Lower lobe of right lung (tissue), 2 donors: ENCODE measurements around the gene FOCAD. TPM values are rescaled to one million over a fixed set of nuclear protein-coding genes. Genes with fewer than 3 reads are reported as not detected.

Source experiments
- ATAC-seq, 2 donors: fragments of 200-7000 bp; cut with Tn5 transposase; one replicate each; pipeline ENCODE4 v1.9.1; 2020 to 2022; ENCODE audit warnings: mild to moderate bottlenecking in 2 of 2, moderate library complexity in 2 of 2
- DNase-seq: peaks from one replicate; pipeline ENCODE4 v3.0.0-alpha.2; 2020
- H3K27ac ChIP-seq: fragments of 200-600 bp; one replicate; pipeline ENCODE4 v1.8.0; 2022
- H3K27me3 ChIP-seq: fragments of 200-600 bp; one replicate; pipeline ENCODE4 v1.8.0; 2022; ENCODE audit warnings: low read depth
- H3K36me3 ChIP-seq: fragments of 200-600 bp; one replicate; pipeline ENCODE4 v1.8.0; 2022; ENCODE audit warnings: mild to moderate bottlenecking
- H3K4me1 ChIP-seq: fragments of 200-600 bp; one replicate; pipeline ENCODE4 v1.8.0; 2022
- H3K4me3 ChIP-seq: fragments of 200-600 bp; one replicate; pipeline ENCODE4 v1.8.0; 2022; ENCODE audit warnings: mild to moderate bottlenecking
- H3K9me3 ChIP-seq: fragments of 200-600 bp; one replicate; pipeline ENCODE4 v1.8.0; 2022
- intact Hi-C: fragments of 100-400 bp; cut with DNase I; formaldehyde crosslinking; loops from one replicate; pipeline ENCODE4 v1.11.0; 2022
- total RNA-seq: library from RNA; stranded (reverse); fragmentation: NEBNext Ultra II Directional; extraction: Animal tissue kit (Norgen Biotek cat#: 25700); gene quantifications from one replicate; pipeline ENCODE4 v1.2.1, GENCODE V29; 2021
- TF ChIP-seq, protein P1 (sequence below): fragments of 200-600 bp; IDR thresholded peaks from one replicate; pipeline ENCODE4 v1.8.0; 2022; ENCODE audit warnings: antibody characterized with exemption, mild to moderate bottlenecking
- donor health status: DM: no; HTN: yes; CAD: no; lungs with severe emphysema.

FOCAD gene
- total RNA-seq, 1 donor from 2014 or later: 29.5 TPM

DNA sequence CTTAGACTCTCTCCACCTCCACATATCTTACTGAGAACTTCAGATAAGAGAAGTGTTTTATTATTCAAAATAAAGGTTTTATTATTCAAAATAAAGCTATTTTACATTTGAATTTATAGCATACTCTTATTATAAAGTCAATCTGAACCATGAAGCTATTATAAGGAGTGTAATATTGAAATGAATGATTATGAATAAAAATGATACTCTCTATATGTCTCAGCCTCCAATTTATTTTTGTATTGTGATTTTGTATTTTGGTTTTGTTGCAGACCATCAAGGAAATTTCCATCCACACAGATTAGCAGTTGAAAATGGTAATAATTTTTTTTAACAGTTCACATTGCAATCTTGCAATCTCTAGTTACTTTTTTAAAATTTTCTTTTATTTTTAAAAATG lies 10.2 kb downstream of the FOCAD start:
- intact Hi-C loops: no loop called here
- H3K36me3 ChIP-seq: no peaks in the 10 kb centered on the region
- ATAC-seq: no peak
- H3K27me3 ChIP-seq: no peaks in the 10 kb centered on the region
- H3K4me3 ChIP-seq: no peak overlapping the region
- DNase-seq: no peak
- no peak overlapping the region for H3K27ac ChIP-seq
- TF ChIP-seq, protein P1, sequence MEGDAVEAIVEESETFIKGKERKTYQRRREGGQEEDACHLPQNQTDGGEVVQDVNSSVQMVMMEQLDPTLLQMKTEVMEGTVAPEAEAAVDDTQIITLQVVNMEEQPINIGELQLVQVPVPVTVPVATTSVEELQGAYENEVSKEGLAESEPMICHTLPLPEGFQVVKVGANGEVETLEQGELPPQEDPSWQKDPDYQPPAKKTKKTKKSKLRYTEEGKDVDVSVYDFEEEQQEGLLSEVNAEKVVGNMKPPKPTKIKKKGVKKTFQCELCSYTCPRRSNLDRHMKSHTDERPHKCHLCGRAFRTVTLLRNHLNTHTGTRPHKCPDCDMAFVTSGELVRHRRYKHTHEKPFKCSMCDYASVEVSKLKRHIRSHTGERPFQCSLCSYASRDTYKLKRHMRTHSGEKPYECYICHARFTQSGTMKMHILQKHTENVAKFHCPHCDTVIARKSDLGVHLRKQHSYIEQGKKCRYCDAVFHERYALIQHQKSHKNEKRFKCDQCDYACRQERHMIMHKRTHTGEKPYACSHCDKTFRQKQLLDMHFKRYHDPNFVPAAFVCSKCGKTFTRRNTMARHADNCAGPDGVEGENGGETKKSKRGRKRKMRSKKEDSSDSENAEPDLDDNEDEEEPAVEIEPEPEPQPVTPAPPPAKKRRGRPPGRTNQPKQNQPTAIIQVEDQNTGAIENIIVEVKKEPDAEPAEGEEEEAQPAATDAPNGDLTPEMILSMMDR: no peak
- H3K4me1 ChIP-seq: no peaks in the 10 kb centered on the region
- H3K9me3 ChIP-seq: no peaks in the 10 kb centered on the region

DNA sequence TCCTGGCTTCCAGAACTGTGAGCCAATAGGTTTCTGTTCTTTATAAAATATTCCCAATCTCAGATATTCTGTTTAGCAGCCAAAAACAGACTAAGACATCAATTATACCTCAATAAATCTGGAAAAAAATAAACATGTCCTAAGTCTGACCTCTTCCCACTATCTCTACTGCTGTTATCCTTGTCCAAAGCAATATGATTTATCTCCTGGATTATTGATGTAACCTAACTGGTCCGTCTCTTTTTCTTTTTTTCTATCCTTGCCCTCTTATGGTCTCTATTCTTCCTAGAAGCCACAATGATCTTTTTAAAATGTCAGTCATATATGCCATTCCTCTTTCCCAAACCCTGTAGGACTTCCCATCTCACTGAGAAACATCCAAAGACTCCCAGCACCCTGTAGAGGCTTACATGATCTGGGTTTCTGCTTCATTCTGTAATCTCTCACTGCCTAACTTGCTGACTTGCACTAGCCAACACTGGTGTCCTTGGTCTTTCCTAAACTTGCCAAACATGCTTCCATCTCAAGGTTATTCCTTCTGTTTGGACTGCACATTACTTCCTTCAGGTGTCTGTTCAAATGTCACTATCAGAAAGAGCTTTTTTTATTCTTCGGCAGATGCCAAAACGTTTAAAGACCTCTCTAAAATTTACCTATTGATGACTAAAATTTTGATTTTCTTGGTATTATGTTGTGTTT lies 13.1 kb downstream of the FOCAD start:
- ATAC-seq (no peak), DNase-seq (no peak)
- Histone ChIP-seq H3K36me3 (no peaks in the 10 kb centered on the region), H3K27ac (no peak overlapping the region), H3K4me3 (no peak overlapping the region), H3K9me3 (no peaks in the 10 kb centered on the region), H3K27me3 (no peaks in the 10 kb centered on the region), H3K4me1 (peaks cover 18% of the 10 kb centered on the region)
- TF ChIP-seq, protein P1: no peak
- intact Hi-C loops: no loop called here

DNA sequence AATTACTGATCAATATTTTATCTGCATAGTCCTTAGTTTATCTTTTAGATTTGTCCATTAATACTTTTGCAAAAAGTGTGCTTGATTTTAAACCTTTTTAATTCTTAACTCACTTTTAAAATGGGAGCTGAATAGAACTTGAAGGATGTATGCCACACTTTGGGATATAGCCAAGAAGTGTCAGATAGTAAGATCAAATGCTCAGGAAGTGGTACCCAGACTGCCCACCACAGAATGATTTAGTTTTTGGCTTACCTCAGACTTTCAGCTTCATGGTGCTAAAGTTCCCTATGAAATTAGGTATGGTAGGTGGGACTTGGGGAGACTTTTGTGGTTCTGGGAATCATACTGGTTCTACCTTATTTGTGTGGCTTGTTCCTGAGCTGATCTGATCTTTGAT lies 14.7 kb downstream of the FOCAD start:
- intact Hi-C loops: no loop called here

DNA sequence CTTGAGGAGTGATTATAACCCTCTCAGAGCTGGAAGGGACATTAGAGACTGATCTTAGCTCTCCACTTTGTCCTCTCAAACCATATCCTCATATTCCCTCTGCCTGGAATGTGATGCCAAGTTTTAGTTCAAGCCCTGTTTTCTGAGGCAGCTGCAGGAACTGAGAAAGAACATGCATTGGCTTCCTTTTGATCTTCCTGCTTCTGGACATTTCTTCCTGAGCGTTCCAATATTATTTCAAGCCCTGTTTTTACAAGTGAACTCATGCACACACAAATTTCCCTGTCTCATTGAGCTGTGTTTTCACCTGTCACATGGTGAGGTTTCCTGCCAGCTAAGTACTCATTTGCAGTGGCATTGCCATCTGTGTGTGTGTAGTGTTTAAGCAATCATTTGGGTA lies 17.0 kb downstream of the FOCAD start:
- Histone ChIP-seq H3K27me3 (no peaks in the 10 kb centered on the region), H3K4me1 (peaks cover 20% of the 10 kb centered on the region), H3K27ac (peak overlapping the region; percentile 20), H3K36me3 (no peaks in the 10 kb centered on the region), H3K4me3 (no peak overlapping the region), H3K9me3 (no peaks in the 10 kb centered on the region)
- intact Hi-C loops: no loop called here
- DNase-seq: no peak
- TF ChIP-seq, protein P1: no peak
- ATAC-seq: no peak

More for the DNA sequence above, 14.7 kb downstream of the FOCAD start:
- TF ChIP-seq, protein P1: no peak
- H3K36me3 ChIP-seq: no peaks in the 10 kb centered on the region
- no peak overlapping the region for H3K4me3 ChIP-seq
- H3K9me3 ChIP-seq: no peaks in the 10 kb centered on the region
- ATAC-seq (no peak), DNase-seq (no peak)
- H3K27me3 ChIP-seq: no peaks in the 10 kb centered on the region
- no peak overlapping the region for H3K27ac ChIP-seq
- H3K4me1 ChIP-seq: peaks cover 18% of the 10 kb centered on the region

DNA sequence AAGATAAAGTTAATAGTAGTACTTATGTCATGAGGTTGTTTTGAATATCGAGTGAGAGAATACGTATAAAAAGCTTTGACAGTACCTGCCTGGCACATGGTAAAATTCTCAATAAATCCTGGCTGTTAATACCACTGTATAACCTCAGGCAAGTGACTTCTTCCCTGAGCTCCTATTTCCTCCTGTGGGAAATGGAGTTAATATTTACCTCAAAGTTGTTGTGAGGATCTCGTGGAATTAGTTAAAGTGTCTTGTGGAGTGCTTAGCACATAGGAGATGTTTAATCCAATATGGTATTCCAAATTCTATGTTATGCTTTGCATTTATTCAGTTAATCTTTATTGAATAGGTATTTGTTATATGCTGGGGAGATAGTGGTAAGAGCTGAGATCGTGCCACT lies 18.5 kb downstream of the FOCAD start:
- Histone ChIP-seq H3K36me3 (no peaks in the 10 kb centered on the region), H3K4me1 (peaks cover 22% of the 10 kb centered on the region), H3K27me3 (no peaks in the 10 kb centered on the region), H3K27ac (no peak overlapping the region), H3K4me3 (no peak overlapping the region), H3K9me3 (no peaks in the 10 kb centered on the region)
- TF ChIP-seq, protein P1: no peak
- DNase-seq: no peak
- ATAC-seq: peak in 1 of 2 donors; percentile 28
- intact Hi-C loops: no loop called here
